ENCODE results near the gene AEN.

Gene AEN

GRCh38 chr15:88664151-88664778 lies 43.1 kb downstream of the AEN start:
- DNase-seq (ENCODE audit: low read depth), result no peak

GRCh38 chr15:88674661-88675060 lies 53.5 kb downstream of the AEN start:
- no peak for DNase-seq (ENCODE audit: low read depth)

- no peak for DNase-seq (ENCODE audit: low read depth)
These were observed 57.6 kb downstream of the AEN start for GRCh38 chr15:88678755-88679154.

GRCh38 chr15:88680241-88681001 lies 59.3 kb downstream of the AEN start:
- DNase-seq (ENCODE audit: low read depth), result no peak

GRCh38 chr15:88681610-88682221 lies 60.6 kb downstream of the AEN start:
- DNase-seq (ENCODE audit: low read depth), result no peak
